IMR-90 (cell line): ENCODE measurements around the gene COA4. TPM values are rescaled to one million over a fixed set of nuclear protein-coding genes. Genes with fewer than 3 reads are reported as not detected.

Experiments
- ATAC-seq: fragments of 200-7000 bp; cut with Tn5 transposase; 2 replicates; pipeline ENCODE4 v1.9.1; 2020; ENCODE audit warnings: low read depth, mild to moderate bottlenecking, moderate library complexity
- BruUV-seq: library from RNA; stranded (reverse); fragments of 400-500 nt; replicated peaks from 2 replicates; lab custom pipeline; 2021; lab: Mats Ljungman, UMichigan
- CTCF ChIA-PET: fragments of 300-600 bp; formaldehyde crosslinking; extraction: SDS; loops from one replicate; lab custom pipeline; 2021; ENCODE audit warnings: antibody characterized with exemption; lab: Yijun Ruan, JAX
- POLR2A ChIA-PET: fragments of 300-600 bp; sonication (Branson Sonifier 250); formaldehyde crosslinking; loops from one replicate; lab custom pipeline; 2022; ENCODE audit warnings: antibody characterized with exemption; ENCODE audit not compliant: unreplicated experiment; lab: Charles Lee
- DNase-seq: peaks from one replicate; pipeline ENCODE4 v3.0.0; 2013
- H2AFZ ChIP-seq: replicated peaks from 2 replicates; pipeline ENCODE3; 2013; ENCODE audit warnings: low read length, mild to moderate bottlenecking; ENCODE audit not compliant: poor library complexity
- H2AK5ac ChIP-seq: 2 replicates; pipeline ENCODE4 v1.6.1; 2013; ENCODE audit warnings: low read depth, low read length, inconsistent platforms
- H2AK9ac ChIP-seq: replicated peaks from 2 replicates; pipeline ENCODE3; 2013; ENCODE audit warnings: mild to moderate bottlenecking, low read depth, low read length, moderate library complexity; ENCODE audit not compliant: poor library complexity
- H2BK120ac ChIP-seq: 2 replicates; pipeline ENCODE4 v1.6.1; 2013; ENCODE audit warnings: low read depth, low read length, inconsistent platforms
- H2BK15ac ChIP-seq: 3 replicates; pipeline ENCODE4 v1.6.1; 2013; ENCODE audit warnings: low read depth, low read length, inconsistent platforms
- H2BK20ac ChIP-seq: 2 replicates; pipeline ENCODE4 v1.6.1; 2013; ENCODE audit warnings: low read depth, mild to moderate bottlenecking, inconsistent platforms, low read length, moderate library complexity
- H2BK5ac ChIP-seq: 2 replicates; pipeline ENCODE4 v1.6.1; 2013; ENCODE audit warnings: mild to moderate bottlenecking, low read depth, low read length, inconsistent platforms; ENCODE audit not compliant: poor library complexity, severe bottlenecking
- H3K14ac ChIP-seq: replicated peaks from 2 replicates; pipeline ENCODE4 v1.6.1; 2013; ENCODE audit warnings: low read depth, low read length, inconsistent platforms
- H3K18ac ChIP-seq: 2 replicates; pipeline ENCODE4 v1.6.1; 2013; ENCODE audit warnings: low read depth, low read length, control low read depth
- H3K23ac ChIP-seq: 2 replicates; pipeline ENCODE4 v1.6.1; 2013; ENCODE audit warnings: low read depth, low read length, inconsistent platforms
- H3K27ac ChIP-seq: 2 replicates; pipeline ENCODE4 v1.5.1; 2013; ENCODE audit warnings: mild to moderate bottlenecking, control low read depth, low read length; ENCODE audit not compliant: insufficient read depth
- H3K27me3 ChIP-seq: 2 replicates; pipeline ENCODE4 v1.6.1; 2013; ENCODE audit warnings: low read length; ENCODE audit not compliant: control insufficient read depth, insufficient read depth
- H3K36me3 ChIP-seq: 2 replicates; pipeline ENCODE4 v1.6.1; 2013; ENCODE audit warnings: low read length, mixed read lengths; ENCODE audit not compliant: control insufficient read depth, insufficient read depth
- H3K4ac ChIP-seq: 2 replicates; pipeline ENCODE4 v1.6.1; 2013; ENCODE audit warnings: low read depth, low read length, inconsistent platforms
- H3K4me1 ChIP-seq: 2 replicates; pipeline ENCODE4 v1.6.1; 2013; ENCODE audit warnings: low read length, mixed read lengths; ENCODE audit not compliant: control insufficient read depth, insufficient read depth
- H3K4me2 ChIP-seq: 2 replicates; pipeline ENCODE4 v1.6.1; 2013; ENCODE audit warnings: low read depth, mild to moderate bottlenecking, control low read depth, low read length, moderate library complexity
- H3K4me3 ChIP-seq: 2 replicates; pipeline ENCODE4 v1.5.1; 2013; ENCODE audit warnings: low read depth, mild to moderate bottlenecking, control low read depth, low read length, moderate library complexity; ENCODE audit not compliant: insufficient read depth
- H3K56ac ChIP-seq: 2 replicates; pipeline ENCODE4 v1.6.1; 2013; ENCODE audit warnings: low read length, inconsistent platforms; ENCODE audit not compliant: insufficient read depth; ENCODE audit errors: extremely low read depth
- H3K79me1 ChIP-seq, 2 experiments: 2 replicates each; pipeline ENCODE4 v1.6.1; 2013; ENCODE audit warnings: low read length in 2 of 2, inconsistent platforms in 1 of 2, low read depth in 1 of 2
- H3K9ac ChIP-seq: 2 replicates; pipeline ENCODE4 v1.6.1; 2013; ENCODE audit warnings: low read depth, low read length, control low read depth
- H3K9me1 ChIP-seq: 2 replicates; pipeline ENCODE4 v1.6.1; 2013; ENCODE audit warnings: low read length, inconsistent platforms; ENCODE audit not compliant: insufficient read depth
- H3K9me3 ChIP-seq: 2 replicates; pipeline ENCODE4 v1.6.1; 2013; ENCODE audit warnings: low read length; ENCODE audit not compliant: control insufficient read depth, insufficient read depth
- H4K20me1 ChIP-seq: 2 replicates; pipeline ENCODE4 v1.6.1; 2013; ENCODE audit warnings: low read length, inconsistent platforms; ENCODE audit not compliant: insufficient read depth
- H4K5ac ChIP-seq: 2 replicates; pipeline ENCODE4 v1.6.1; 2013; ENCODE audit warnings: mild to moderate bottlenecking, low read depth, low read length, control low read depth
- H4K8ac ChIP-seq, 2 experiments: 2 replicates each; pipeline ENCODE4 v1.6.1; 2013; ENCODE audit warnings: low read depth in 2 of 2, low read length in 2 of 2, control low read depth in 1 of 2, inconsistent platforms in 1 of 2
- H4K91ac ChIP-seq: 2 replicates; pipeline ENCODE4 v1.6.1; 2013; ENCODE audit warnings: low read depth, low read length, inconsistent platforms; ENCODE audit not compliant: insufficient read depth
- BHLHE40 ChIP-seq: fragments of 150-350 bp; IDR thresholded peaks from 2 replicates; pipeline ENCODE4 v1.6.1; 2016; ENCODE audit warnings: mild to moderate bottlenecking, low read depth, low read length
- CEBPB ChIP-seq: IDR thresholded peaks from 2 replicates; pipeline ENCODE4 v1.6.1; 2012; ENCODE audit warnings: low read depth, low read length, improper control_type of control experiment
- FOS ChIP-seq: fragments of 150-350 bp; IDR thresholded peaks from 2 replicates; pipeline ENCODE4 v1.6.1; 2016; ENCODE audit warnings: low read depth, low read length
- MAZ ChIP-seq: IDR thresholded peaks from 2 replicates; pipeline ENCODE4 v1.6.1; 2012; ENCODE audit warnings: low read depth, mild to moderate bottlenecking, low read length, improper control_type of control experiment, moderate library complexity, borderline replicate concordance
- MXI1 ChIP-seq: IDR thresholded peaks from 2 replicates; pipeline ENCODE4 v1.6.1; 2012; ENCODE audit warnings: low read depth, mild to moderate bottlenecking, low read length, moderate library complexity, borderline replicate concordance
- POLR2A ChIP-seq: IDR thresholded peaks from 2 replicates; pipeline ENCODE4 v1.6.1; 2012; ENCODE audit warnings: mild to moderate bottlenecking, low read depth, low read length
- RAD21 ChIP-seq: IDR thresholded peaks from 2 replicates; pipeline ENCODE4 v1.6.1; 2012; ENCODE audit warnings: low read length, improper control_type of control experiment
- SMC3 ChIP-seq: fragments of 150-350 bp; IDR thresholded peaks from 2 replicates; pipeline ENCODE4 v1.6.1; 2016; ENCODE audit warnings: low read depth, mild to moderate bottlenecking, antibody characterized with exemption, low read length, moderate library complexity
- WGBS, 2 experiments: methylation state at CpG; one replicate each; pipeline versions ENCODE4 v1.1.5 to v1.1.7; 2013; ENCODE audit warnings: missing lambda C conversion rate in 2 of 2; ENCODE audit not compliant: insufficient read length in 1 of 2; ENCODE audit errors: extremely low coverage in 2 of 2; 5-methylcytosine and 5-hydroxymethylcytosine counted together
- dilution Hi-C: fragments of 300-500 bp; cut with HindIII; formaldehyde crosslinking; loops from one replicate; pipeline ENCODE4 v1.14.3; 2018; ENCODE audit warnings: low sequenced_read_pairs; ENCODE audit not compliant: unreplicated experiment
- in situ Hi-C: fragments of 300-500 bp; cut with MboI; formaldehyde crosslinking; loops from 3 replicates; pipeline ENCODE4 v1.14.3; 2019; ENCODE audit warnings: low sequenced_read_pairs, inconsistent platforms, mixed read lengths
- intact Hi-C: fragments of 100-400 bp; cut with micrococcal nuclease; formaldehyde crosslinking; loops from 2 replicates; pipeline ENCODE4 v1.10.0; 2022
- polyA plus RNA-seq, 3 experiments: library from polyadenylated mRNA; depleted of rRNA; stranded (reverse); fragments of >200 nt; gene quantifications; 2 replicates each; pipeline ENCODE4 v1.2.3, GENCODE V29; 2012; ENCODE audit warnings: low replicate concordance in 1 of 3
- total RNA-seq: library from RNA; depleted of rRNA; stranded (reverse); fragments of >200 nt; gene quantifications from 2 replicates; pipeline ENCODE4 v1.2.3, GENCODE V29; 2012

Gene COA4
- total and polyA plus RNA-seq, 2 of the 4 experiments (the other 2 are of a cell fraction): 78.0 to 97.4 TPM

DNA sequence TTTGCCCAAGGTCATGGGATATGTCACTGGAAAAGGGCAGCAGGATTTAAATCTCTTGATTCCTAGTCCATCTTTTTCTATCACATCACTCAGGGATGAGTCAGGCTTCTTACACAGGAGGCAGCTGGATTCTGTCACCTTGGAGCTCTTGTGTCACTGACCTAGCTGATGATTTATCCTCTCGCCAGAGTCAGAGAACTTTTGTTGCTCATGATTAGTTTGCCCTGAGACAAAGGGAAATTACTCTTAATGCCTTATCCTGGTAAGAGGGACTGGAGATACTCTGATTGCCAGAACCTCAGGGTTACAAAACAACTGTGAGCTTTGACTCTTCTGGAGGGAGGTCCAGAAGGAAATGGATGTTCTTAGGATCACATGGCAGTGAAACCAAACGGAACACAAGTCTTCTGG is 10.1 kb downstream of the COA4 start:
- Histone ChIP-seq H2BK15ac (no peak overlapping the region; the same call in 2 of the 3 replicates), H4K20me1 (peaks cover 9% of the 10 kb centered on the region; the same call in 1 of the 2 replicates), H2BK120ac (peak overlapping the region; percentile 66), H3K27ac (peak overlapping the region; percentile 78), H3K9ac (no peak overlapping the region), H2AFZ (no peak overlapping the region), H2BK5ac (peak overlapping the region; percentile 79), H3K9me3 (no peaks in the 10 kb centered on the region), H4K91ac (peak overlapping the region; percentile 13), H3K14ac (peak overlapping the region; percentile 49), H4K8ac (peak overlapping the region in 1 of 2 experiments; percentile 32; a peak in 2 of 4 replicates), H3K18ac (peak overlapping the region; percentile 18; the same call in 1 of the 2 replicates), H3K9me1 (peaks cover 11% of the 10 kb centered on the region), H3K4me2 (peak overlapping the region; percentile 60), H3K4ac (peak overlapping the region; percentile 70), H2BK20ac (0 out of 2 replicates have a peak overlapping the region, but pooled peaks have one; percentile 15), H3K4me3 (no peak overlapping the region), H2AK9ac (peak overlapping the region; percentile 6), H3K36me3 (peaks cover 3% of the 10 kb centered on the region), H3K27me3 (no peaks in the 10 kb centered on the region), H3K4me1 (peaks cover 5% of the 10 kb centered on the region), H3K23ac (peak overlapping the region; percentile 54; the same call in 1 of the 2 replicates), H3K56ac (no peak overlapping the region), H4K5ac (no peak overlapping the region), H3K79me1 (peaks cover 0 to 13% of the 10 kb centered on the region in 2 experiments; a peak in 1 of 4 replicates), H2AK5ac (peak overlapping the region; percentile 32)
- intact Hi-C loops: no loop called here
- peak; percentile 66 for TF ChIP-seq CEBPB
- no peak for TF ChIP-seq POLR2A
- TF ChIP-seq BHLHE40: no peak
- no peak for TF ChIP-seq SMC3
- TF ChIP-seq FOS: peak; percentile 67; the same call in 1 of the 2 replicates
- no peak for TF ChIP-seq MXI1
- TF ChIP-seq MAZ: no peak
- no peak for TF ChIP-seq RAD21
- no TSS peak for BruUV-seq
- ChIA-PET CTCF (interaction anchor here (1.0 kb wide), 1 partner anchor 12 kb away, joined by 3 read pairs; no protein-coding TSS in a partner anchor), POLR2A (interaction anchor here (0.8 kb wide), 1 partner anchor 15 kb away, joined by 3 read pairs; no protein-coding TSS in a partner anchor)
- ATAC-seq: peak; percentile 70
- no CpG with 5 or more reads among the region's 2 CpGs for WGBS, 2 experiments
- peak; percentile 93 for DNase-seq
- dilution Hi-C loops: no loop called here
- in situ Hi-C loops: no loop called here
